ENCODE measurements around the gene ABCC11.

ABCC11 gene

DNA sequence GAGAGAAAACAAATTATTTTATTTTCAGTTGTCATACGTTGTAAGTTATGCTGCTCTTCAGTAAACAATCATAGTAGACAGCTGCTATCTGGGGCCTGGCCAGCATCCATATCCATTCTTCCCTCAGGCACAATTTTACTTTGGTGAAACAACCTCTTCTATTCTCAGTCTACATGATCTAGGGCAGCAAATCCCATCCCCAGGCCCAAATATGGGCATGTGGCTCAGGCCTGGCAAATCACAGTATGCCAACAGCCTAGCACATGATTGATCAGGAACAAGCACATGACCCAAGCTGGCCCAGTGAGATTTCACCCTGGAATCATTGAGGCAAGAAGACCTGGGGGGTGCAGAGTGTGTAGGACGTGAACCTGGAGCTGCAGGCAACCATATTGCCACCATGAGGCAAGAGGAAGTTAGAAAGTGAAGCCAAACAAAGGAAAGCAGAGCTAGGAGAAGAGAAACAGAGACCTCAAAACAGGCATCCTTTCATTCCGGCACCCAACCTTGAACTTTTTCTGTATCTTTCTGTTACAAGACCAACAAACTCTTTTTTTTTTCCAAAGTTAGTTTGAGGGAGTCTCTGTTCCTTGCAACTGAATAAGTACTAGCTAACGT lies 81.3 kb downstream of the ABCC11 start:
- Histone ChIP-seq H3K27me3 (replicated peaks in 2 of 5; ENCODE audit: control insufficient read depth in 4 of 5, insufficient read depth in 5 of 5, low read length in 4 of 5) (peaks cover 0 to 2% (median 0%) of the 10 kb centered on the region in 5 experiments), H3K4me3 (ENCODE audit: control insufficient read depth in 1 of 7, extremely low read depth in 1 of 7, insufficient read depth in 4 of 7, low read depth in 2 of 7, low read length in 6 of 7) (no peak overlapping the region), H3K4me1 (ENCODE audit: control extremely low read depth in 1 of 4, control insufficient read depth in 4 of 4, insufficient read depth in 4 of 4, low read length in 3 of 4) (peaks cover 0 to 9% (median 4%) of the 10 kb centered on the region in 4 experiments), H3K27ac (ENCODE audit: insufficient read depth in 1 of 2, low read depth in 1 of 2, low read length in 2 of 2, poor library complexity in 1 of 2, severe bottlenecking in 2 of 2) (no peak overlapping the region), H3K9me3 (ENCODE audit: control extremely low read depth in 1 of 5, control insufficient read depth in 4 of 5, insufficient read depth in 2 of 5, low read depth in 1 of 5, low read length in 4 of 5) (no peaks in the 10 kb centered on the region), H3K36me3 (ENCODE audit: control insufficient read depth in 4 of 4, insufficient read depth in 4 of 4, low read length in 3 of 4) (no peaks in the 10 kb centered on the region)
- 92% methylated on average over 3 of the region's 4 CpGs for WGBS (ENCODE audit: insufficient coverage)
- DNase-seq, result peak in 1 of 3 donors; percentile 3
- ChIA-PET CTCF (interaction anchor here (0.8 to 3.7 kb wide), 6 partner anchors 8 to 1218 kb away, joined by 3 to 11 read pairs (median 4); no protein-coding TSS in a partner anchor), POLR2A (no interaction called here)

DNA sequence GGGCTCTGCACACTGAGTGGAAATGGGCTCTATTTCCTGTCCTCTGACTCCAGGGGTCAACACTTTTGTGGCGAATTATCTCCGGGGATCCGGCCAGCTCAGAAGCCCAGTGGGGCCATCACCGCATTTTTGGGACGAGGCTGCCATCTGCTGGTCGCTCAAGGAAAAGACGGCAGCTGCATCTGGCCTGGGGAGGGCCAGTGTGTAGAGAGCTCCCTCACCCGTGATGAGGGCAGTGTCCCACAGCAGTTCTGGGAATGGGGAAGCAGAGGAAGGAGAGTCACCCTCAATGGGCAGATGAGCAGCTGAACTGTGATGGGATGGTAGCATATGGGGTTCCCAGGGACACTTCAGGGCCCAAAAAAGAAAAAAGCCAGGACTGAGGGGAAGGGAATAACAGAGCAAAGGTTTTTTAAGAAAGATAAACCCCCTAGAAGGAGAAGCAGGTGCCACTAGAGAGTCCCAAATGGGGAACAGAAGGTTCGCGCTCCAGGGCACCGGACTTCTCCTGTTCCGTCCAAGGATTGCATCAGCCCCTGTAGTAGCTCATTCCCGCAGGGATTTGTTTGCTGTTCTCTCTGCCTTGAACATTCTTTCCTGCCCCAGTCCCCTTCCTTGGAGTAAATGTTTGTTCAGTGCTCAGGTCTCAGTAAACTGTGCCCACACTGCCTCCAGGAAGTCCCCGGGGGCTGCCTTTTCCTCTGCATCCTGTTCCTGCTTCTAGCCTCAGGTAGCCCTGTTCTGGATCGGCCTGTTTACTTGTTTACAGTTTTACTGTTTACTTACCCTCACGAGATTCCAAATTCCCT lies 82.2 kb downstream of the ABCC11 start:
- Histone ChIP-seq H3K36me3 (ENCODE audit: control insufficient read depth in 4 of 4, insufficient read depth in 4 of 4, low read length in 3 of 4) (no peaks in the 10 kb centered on the region), H3K4me1 (ENCODE audit: control extremely low read depth in 1 of 4, control insufficient read depth in 4 of 4, insufficient read depth in 4 of 4, low read length in 3 of 4) (peaks cover 0 to 9% (median 4%) of the 10 kb centered on the region in 4 experiments), H3K4me3 (ENCODE audit: control insufficient read depth in 1 of 7, extremely low read depth in 1 of 7, insufficient read depth in 4 of 7, low read depth in 2 of 7, low read length in 6 of 7) (peak overlapping the region in 1 of 7 experiments; percentile 28), H3K9me3 (ENCODE audit: control extremely low read depth in 1 of 5, control insufficient read depth in 4 of 5, insufficient read depth in 2 of 5, low read depth in 1 of 5, low read length in 4 of 5) (no peaks in the 10 kb centered on the region), H3K27me3 (replicated peaks in 2 of 5; ENCODE audit: control insufficient read depth in 4 of 5, insufficient read depth in 5 of 5, low read length in 4 of 5) (peaks cover 0 to 2% (median 0%) of the 10 kb centered on the region in 5 experiments), H3K27ac (ENCODE audit: insufficient read depth in 1 of 2, low read depth in 1 of 2, low read length in 2 of 2, poor library complexity in 1 of 2, severe bottlenecking in 2 of 2) (no peak overlapping the region)
- 29% methylated on average over 15 of the region's 16 CpGs for WGBS (ENCODE audit: insufficient coverage)
- ChIA-PET POLR2A (no interaction called here), CTCF (interaction anchor here (0.8 to 3.7 kb wide), 15 partner anchors 9 to 1584 kb away, joined by 3 to 11 read pairs (median 4); partner anchors contain the start of gene ABCC12)
- peak; percentile 28 to 48 (median 35) for DNase-seq

DNA sequence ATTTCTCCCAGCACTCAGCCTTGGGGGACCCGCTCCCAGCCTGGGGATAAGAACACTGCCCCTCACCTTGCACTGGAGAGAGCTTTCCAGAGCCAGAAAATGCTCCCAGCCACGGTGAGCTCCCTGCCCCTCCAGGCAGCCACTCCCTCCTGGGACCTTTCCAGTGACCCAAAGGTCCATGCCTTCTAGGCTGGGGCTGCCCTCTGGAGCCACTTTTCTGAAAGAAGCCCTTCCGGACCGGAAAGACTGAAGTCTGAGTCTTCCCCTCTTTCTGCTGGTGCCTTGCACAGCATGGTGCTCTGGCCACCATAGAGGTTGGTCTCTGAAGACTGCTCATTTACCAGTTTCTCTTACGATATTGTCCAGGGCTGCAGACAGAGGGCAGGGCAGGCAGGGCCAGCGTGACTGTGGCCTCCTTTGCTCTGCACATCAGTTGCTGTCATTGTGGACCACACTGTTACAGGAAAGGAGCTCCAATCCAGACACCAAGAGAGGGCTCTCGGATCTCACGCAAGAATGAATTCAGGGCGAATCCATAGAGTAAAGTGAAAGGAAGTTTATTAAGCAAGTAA lies 84.4 kb downstream of the ABCC11 start:
- Histone ChIP-seq H3K4me1 (ENCODE audit: control extremely low read depth in 1 of 4, control insufficient read depth in 4 of 4, insufficient read depth in 4 of 4, low read length in 3 of 4) (peaks cover 0 to 9% (median 4%) of the 10 kb centered on the region in 4 experiments), H3K4me3 (ENCODE audit: control insufficient read depth in 1 of 7, extremely low read depth in 1 of 7, insufficient read depth in 4 of 7, low read depth in 2 of 7, low read length in 6 of 7) (no peak overlapping the region), H3K9me3 (ENCODE audit: control extremely low read depth in 1 of 5, control insufficient read depth in 4 of 5, insufficient read depth in 2 of 5, low read depth in 1 of 5, low read length in 4 of 5) (no peaks in the 10 kb centered on the region), H3K27ac (ENCODE audit: insufficient read depth in 1 of 2, low read depth in 1 of 2, low read length in 2 of 2, poor library complexity in 1 of 2, severe bottlenecking in 2 of 2) (no peak overlapping the region), H3K27me3 (replicated peaks in 2 of 5; ENCODE audit: control insufficient read depth in 4 of 5, insufficient read depth in 5 of 5, low read length in 4 of 5) (peaks cover 0 to 10% (median 2%) of the 10 kb centered on the region in 5 experiments), H3K36me3 (ENCODE audit: control insufficient read depth in 4 of 4, insufficient read depth in 4 of 4, low read length in 3 of 4) (no peaks in the 10 kb centered on the region)
- ChIA-PET POLR2A (no interaction called here), CTCF (interaction anchor here (0.5 to 0.8 kb wide), 2 partner anchors 1015 to 1215 kb away, joined by 3 read pairs; no protein-coding TSS in a partner anchor)
- 85% methylated on average over 9 of the region's 9 CpGs for WGBS (ENCODE audit: insufficient coverage)
- no peak for DNase-seq

GRCh38 chr16:48161906-48162305 lies 85.4 kb downstream of the ABCC11 start:
- peaks cover 0 to 15% (median 2%) of the 10 kb centered on the region in 5 experiments for H3K27me3 ChIP-seq (replicated peaks in 2 of 5; ENCODE audit: control insufficient read depth in 4 of 5, insufficient read depth in 5 of 5, low read length in 4 of 5)
- ChIA-PET POLR2A (no interaction called here), CTCF (interaction anchor here (0.6 to 1.2 kb wide), 2 partner anchors 9 to 372 kb away, joined by 3 read pairs; no protein-coding TSS in a partner anchor)
- DNase-seq, result no peak
- H3K9me3 ChIP-seq (ENCODE audit: control extremely low read depth in 1 of 5, control insufficient read depth in 4 of 5, insufficient read depth in 2 of 5, low read depth in 1 of 5, low read length in 4 of 5), result no peaks in the 10 kb centered on the region
- WGBS (ENCODE audit: insufficient coverage), result 91% methylated on average over 4 of the region's 4 CpGs
- no peak overlapping the region for H3K27ac ChIP-seq (ENCODE audit: insufficient read depth in 1 of 2, low read depth in 1 of 2, low read length in 2 of 2, poor library complexity in 1 of 2, severe bottlenecking in 2 of 2)
- no peaks in the 10 kb centered on the region for H3K36me3 ChIP-seq (ENCODE audit: control insufficient read depth in 4 of 4, insufficient read depth in 4 of 4, low read length in 3 of 4)
- H3K4me1 ChIP-seq (ENCODE audit: control extremely low read depth in 1 of 4, control insufficient read depth in 4 of 4, insufficient read depth in 4 of 4, low read length in 3 of 4), result peaks cover 0 to 9% (median 4%) of the 10 kb centered on the region in 4 experiments
- H3K4me3 ChIP-seq (ENCODE audit: control insufficient read depth in 1 of 7, extremely low read depth in 1 of 7, insufficient read depth in 4 of 7, low read depth in 2 of 7, low read length in 6 of 7), result no peak overlapping the region

- Histone ChIP-seq H3K9me3 (ENCODE audit: control extremely low read depth in 1 of 5, control insufficient read depth in 4 of 5, insufficient read depth in 2 of 5, low read depth in 1 of 5, low read length in 4 of 5) (no peaks in the 10 kb centered on the region), H3K36me3 (ENCODE audit: control insufficient read depth in 4 of 4, insufficient read depth in 4 of 4, low read length in 3 of 4) (no peaks in the 10 kb centered on the region), H3K4me1 (ENCODE audit: control extremely low read depth in 1 of 4, control insufficient read depth in 4 of 4, insufficient read depth in 4 of 4, low read length in 3 of 4) (peaks cover 0 to 11% (median 5%) of the 10 kb centered on the region in 4 experiments), H3K4me3 (ENCODE audit: control insufficient read depth in 1 of 7, extremely low read depth in 1 of 7, insufficient read depth in 4 of 7, low read depth in 2 of 7, low read length in 6 of 7) (no peak overlapping the region), H3K27me3 (replicated peaks in 2 of 5; ENCODE audit: control insufficient read depth in 4 of 5, insufficient read depth in 5 of 5, low read length in 4 of 5) (peaks cover 0 to 15% (median 2%) of the 10 kb centered on the region in 5 experiments), H3K27ac (ENCODE audit: insufficient read depth in 1 of 2, low read depth in 1 of 2, low read length in 2 of 2, poor library complexity in 1 of 2, severe bottlenecking in 2 of 2) (no peak overlapping the region)
- CTCF ChIA-PET, result interaction anchor here (1.2 to 1.3 kb wide), 2 partner anchors 8 to 1017 kb away, joined by 3 read pairs; partner anchors contain the start of gene NETO2
- no peak for DNase-seq
- WGBS (ENCODE audit: insufficient coverage), result 96% methylated on average over 5 of the region's 6 CpGs
- POLR2A ChIA-PET, result no interaction called here
Observed at GRCh38 chr16:48160575-48160974, 86.8 kb downstream of the ABCC11 start.

DNA sequence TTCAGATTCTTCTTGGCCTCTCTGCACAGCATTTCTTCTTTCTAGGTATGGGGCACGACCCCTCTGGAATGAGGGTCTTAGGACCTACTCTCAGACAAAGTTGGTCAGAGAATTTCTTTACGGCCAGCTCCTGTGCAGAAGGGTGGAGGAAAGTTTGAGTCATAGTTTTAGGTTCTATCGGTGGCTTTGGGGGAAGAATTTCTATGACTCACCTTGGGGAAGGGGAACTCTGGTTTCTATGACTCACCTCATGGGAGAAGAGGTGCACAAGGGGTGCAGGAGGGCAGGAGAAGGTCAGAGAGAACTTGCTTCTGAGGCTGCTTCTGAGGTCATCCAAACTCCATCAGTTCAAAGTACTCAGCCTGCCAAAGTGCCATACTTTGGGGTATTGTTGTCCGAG lies 89.0 kb downstream of the ABCC11 start:
- DNase-seq, result peak; percentile 23 to 67 (median 65)
- no peak overlapping the region for H3K27ac ChIP-seq (ENCODE audit: insufficient read depth in 1 of 2, low read depth in 1 of 2, low read length in 2 of 2, poor library complexity in 1 of 2, severe bottlenecking in 2 of 2)
- POLR2A ChIA-PET, result no interaction called here
- peaks cover 0 to 3% (median under 1%) of the 10 kb centered on the region in 4 experiments for H3K4me1 ChIP-seq (ENCODE audit: control extremely low read depth in 1 of 4, control insufficient read depth in 4 of 4, insufficient read depth in 4 of 4, low read length in 3 of 4)
- CTCF ChIA-PET, result interaction anchor here (0.9 to 2.8 kb wide), 6 partner anchors 12 to 1016 kb away, joined by 3 to 9 read pairs (median 4); partner anchors contain the start of gene NETO2
- WGBS (ENCODE audit: insufficient coverage), result 77% methylated on average over 2 of the region's 4 CpGs
- H3K36me3 ChIP-seq (ENCODE audit: control insufficient read depth in 4 of 4, insufficient read depth in 4 of 4, low read length in 3 of 4), result no peaks in the 10 kb centered on the region
- H3K27me3 ChIP-seq (replicated peaks in 2 of 5; ENCODE audit: control insufficient read depth in 4 of 5, insufficient read depth in 5 of 5, low read length in 4 of 5), result peaks cover 0 to 18% (median 2%) of the 10 kb centered on the region in 5 experiments
- H3K9me3 ChIP-seq (ENCODE audit: control extremely low read depth in 1 of 5, control insufficient read depth in 4 of 5, insufficient read depth in 2 of 5, low read depth in 1 of 5, low read length in 4 of 5), result no peaks in the 10 kb centered on the region
- no peak overlapping the region for H3K4me3 ChIP-seq (ENCODE audit: control insufficient read depth in 1 of 7, extremely low read depth in 1 of 7, insufficient read depth in 4 of 7, low read depth in 2 of 7, low read length in 6 of 7)

All from common myeloid progenitor, CD34-positive (primary cell).